Adipose tissue (tissue), 3 donors: ENCODE measurements around the gene ME3. TPM values are rescaled to one million over a fixed set of nuclear protein-coding genes. Genes with fewer than 3 reads are reported as not detected.
A peak's percentile ranks its signal among the peaks of the same experiment; 100 is the strongest.
"Not testable (repeated sequence)": the region's sequence is repeated elsewhere in the genome, so short reads cannot be mapped to it uniquely, and the experiment has no call there.

ENCODE experiments used
- H3K27ac ChIP-seq: one replicate; pipeline ENCODE4 v1.5.1; 2013; ENCODE audit warnings: low read depth, low read length
- WGBS, 3 donors: extraction: QIAGEN DNeasy Blood & Tissue Kit; methylation state at CpG; one replicate each; pipeline ENCODE4 v1.1.7; 2013; 5-methylcytosine and 5-hydroxymethylcytosine counted together
- polyA plus RNA-seq, 3 donors: library from polyadenylated mRNA; stranded (reverse); fragments of 200-250 nt; gene quantifications; one replicate each; pipeline ENCODE4 v1.2.3, GENCODE V29; 2013
- donor health status: healthy with polysubstance abuse.
- donor health status: Bipolar disorder and iron deficiency.
- donor health status: healthy.

ME3 gene
- polyA plus RNA-seq, 3 donors, result 7.6 to 29.4 (median 14.5) TPM

GRCh38 chr11:86553265-86553664 is 119.2 kb downstream of the ME3 start:
- H3K27ac ChIP-seq, result no peak overlapping the region
- 74 to 83% (median 81%) methylated on average over 4 of the region's 4 CpGs for WGBS, 3 donors

- no peak overlapping the region for H3K27ac ChIP-seq
- 58 to 69% (median 61%) methylated on average over 4 of the region's 4 CpGs for WGBS, 3 donors
Observed at GRCh38 chr11:86551288-86552092, 120.9 kb downstream of the ME3 start.

GRCh38 chr11:86550757-86551156 is 121.7 kb downstream of the ME3 start:
- H3K27ac ChIP-seq, result no peak overlapping the region
- WGBS, 3 donors, result 97 to 98% (median 98%) methylated on average over 2 of the region's 2 CpGs

- H3K27ac ChIP-seq, result no peak overlapping the region
- 57 to 65% (median 60%) methylated on average over 6 of the region's 6 CpGs for WGBS, 3 donors
Observed at GRCh38 chr11:86548271-86548917, 124.0 kb downstream of the ME3 start.

- no peak overlapping the region for H3K27ac ChIP-seq
- WGBS, 3 donors, result 55 to 80% (median 61%) methylated on average over 2 of the region's 2 CpGs
Observed at GRCh38 chr11:86547727-86548126, 124.7 kb downstream of the ME3 start.

GRCh38 chr11:86541299-86541698 is 131.1 kb downstream of the ME3 start:
- not testable (repeated sequence) for H3K27ac ChIP-seq

GRCh38 chr11:86538223-86538548 is 134.2 kb downstream of the ME3 start:
- 89 to 97% (median 90%) methylated on average over 3 of the region's 3 CpGs for WGBS, 3 donors
- H3K27ac ChIP-seq, result no peak overlapping the region

More at GRCh38 chr11:86541299-86541698, 131.1 kb downstream of the ME3 start:
- 86 to 94% (median 92%) methylated on average over 3 of the region's 3 CpGs for WGBS, 3 donors

GRCh38 chr11:86537541-86538222 is 134.7 kb downstream of the ME3 start:
- no peak overlapping the region for H3K27ac ChIP-seq

- H3K27ac ChIP-seq, result no peak overlapping the region
Observed at GRCh38 chr11:86535773-86536172, 136.6 kb downstream of the ME3 start.

- H3K27ac ChIP-seq, result no peak overlapping the region
- 57 to 67% (median 60%) methylated on average over 2 of the region's 2 CpGs for WGBS, 3 donors
Observed at GRCh38 chr11:86524620-86525352, 147.6 kb downstream of the ME3 start.

GRCh38 chr11:86523738-86524619 is 148.4 kb downstream of the ME3 start:
- H3K27ac ChIP-seq, result peak overlapping the region; percentile 40
- 19 to 54% (median 47%) methylated on average over 5 of the region's 5 CpGs for WGBS, 3 donors

GRCh38 chr11:86522512-86522911 is 149.9 kb downstream of the ME3 start:
- H3K27ac ChIP-seq, result not testable (repeated sequence)
- 95 to 98% (median 95%) methylated on average over 5 of the region's 5 CpGs for WGBS, 3 donors

- no peak overlapping the region for H3K27ac ChIP-seq
- WGBS, 3 donors, result 52 to 59% (median 54%) methylated on average over 5 of the region's 5 CpGs
Observed at GRCh38 chr11:86519064-86519911, 153.1 kb downstream of the ME3 start.

GRCh38 chr11:86518211-86518610 is 154.2 kb downstream of the ME3 start:
- H3K27ac ChIP-seq, result no peak overlapping the region
- 31 to 84% (median 83%) methylated on average over 6 of the region's 6 CpGs for whole genome bisulfite sequencing, 3 donors

GRCh38 chr11:86517557-86517956 is 154.9 kb downstream of the ME3 start:
- WGBS, 3 donors, result 94 to 100% (median 97%) methylated on average over 1 of the region's 1 CpG
- no peak overlapping the region for H3K27ac ChIP-seq

- WGBS, 3 donors, result 66 to 74% (median 70%) methylated on average over 7 of the region's 7 CpGs
- no peak overlapping the region for H3K27ac ChIP-seq
Observed at GRCh38 chr11:86515297-86516094, 156.9 kb downstream of the ME3 start.
